HEK293T (cell line): ENCODE data around the gene FHIT.

Experiments
- BHLHE40 ChIP-seq: fragments of 450-650 bp; IDR thresholded peaks from 2 replicates; pipeline ENCODE4 v1.6.1; 2016; ENCODE audit warnings: mild to moderate bottlenecking, moderate library complexity, borderline replicate concordance
- ELF4 ChIP-seq: fragments of 450-650 bp; IDR thresholded peaks from 2 replicates; pipeline ENCODE4 v1.6.1; 2017; ENCODE audit warnings: antibody characterized with exemption
- FOXA1 ChIP-seq: fragments of 450-650 bp; IDR thresholded peaks from 2 replicates; pipeline ENCODE4 v1.6.1; 2016; ENCODE audit warnings: mild to moderate bottlenecking
- FOXM1 ChIP-seq: fragments of 450-650 bp; IDR thresholded peaks from 2 replicates; pipeline ENCODE4 v1.6.1; 2017; ENCODE audit warnings: mild to moderate bottlenecking, borderline replicate concordance
- SP1 ChIP-seq: fragments of 450-650 bp; IDR thresholded peaks from 2 replicates; pipeline ENCODE4 v1.6.1; 2017
- TARDBP ChIP-seq: fragments of 450-650 bp; IDR thresholded peaks from 2 replicates; pipeline ENCODE4 v1.6.1; 2016

- TF ChIP-seq FOXA1 (no peak), TARDBP (no peak), ELF4 (no peak), BHLHE40 (no peak), SP1 (no peak), FOXM1 (no peak)
Observed at GRCh38 chr3:60056404-60056803, 1194.8 kb downstream of the FHIT start.
